H1 (cell line): ENCODE data around the gene HACD2. TPM values are rescaled to one million over a fixed set of nuclear protein-coding genes. Genes with fewer than 3 reads are reported as not detected.

ENCODE experiments used
- CREB1 ChIP-seq: IDR thresholded peaks from 2 replicates; pipeline ENCODE4 v1.6.1; 2012; ENCODE audit warnings: inconsistent platforms
- CTCF ChIP-seq, 3 experiments: IDR thresholded peaks; 1 replicate in 2 of 3; 2 replicates in 1 of 3; pipeline versions ENCODE4 v1.5.1 to v1.6.1; 2011; ENCODE audit warnings: low read length in 3 of 3, mild to moderate bottlenecking in 3 of 3, inconsistent platforms in 2 of 3, low read depth in 1 of 3, moderate library complexity in 1 of 3; ENCODE audit not compliant: insufficient read depth in 1 of 3; ENCODE audit errors: control extremely low read depth in 1 of 3
- EP300 ChIP-seq, 2 experiments: IDR thresholded peaks; 1 replicate in 1 of 2; 2 replicates in 1 of 2; pipeline ENCODE4 v1.6.1; 2011 to 2012; ENCODE audit warnings: low read depth in 2 of 2, low read length in 2 of 2, mild to moderate bottlenecking in 2 of 2, borderline replicate concordance in 1 of 2, inconsistent platforms in 1 of 2, moderate library complexity in 1 of 2
- GTF2F1 ChIP-seq: IDR thresholded peaks from 2 replicates; pipeline ENCODE4 v1.6.1; 2012; ENCODE audit warnings: low read depth, low read length, improper control_type of control experiment, borderline replicate concordance
- KDM4A ChIP-seq: IDR thresholded peaks from one replicate; pipeline ENCODE4 v1.7.1; 2012; ENCODE audit warnings: low read depth, mild to moderate bottlenecking, moderate library complexity, low read length, inconsistent platforms; ENCODE audit not compliant: severe bottlenecking
- polyA plus RNA-seq, 7 experiments: library from polyadenylated mRNA; depleted of rRNA in 3 of 7; stranded (reverse) in 5 of 7; unstranded in 2 of 7; fragments of >200 nt in 5 of 7; fragments of 200-250 nt in 2 of 7; gene quantifications; 1 replicate in 5 of 7; 2 replicates in 1 of 7; 4 replicates in 1 of 7; pipeline versions ENCODE4 v1.2.1 to v1.2.3, GENCODE V29; 2011 to 2013; ENCODE audit warnings: missing spikeins in 2 of 7, mixed read lengths in 2 of 7
- total RNA-seq: library from RNA; stranded (reverse); fragmentation: NEBNext Ultra II Directional; extraction: Animal tissue kit (Norgen Biotek cat#: 25700); gene quantifications from 2 replicates; pipeline ENCODE4 v1.2.1, GENCODE V29; 2021
- TF ChIP-seq, protein P1 (sequence below): IDR thresholded peaks from 2 replicates; pipeline ENCODE4 v1.6.1; 2012; ENCODE audit warnings: inconsistent platforms

The HACD2 gene
- total and polyA plus RNA-seq, 2 of the 8 experiments (the other 6 are each of a cell fraction or from before 2014, with no cell fraction given), result 24.9 to 31.2 TPM

DNA sequence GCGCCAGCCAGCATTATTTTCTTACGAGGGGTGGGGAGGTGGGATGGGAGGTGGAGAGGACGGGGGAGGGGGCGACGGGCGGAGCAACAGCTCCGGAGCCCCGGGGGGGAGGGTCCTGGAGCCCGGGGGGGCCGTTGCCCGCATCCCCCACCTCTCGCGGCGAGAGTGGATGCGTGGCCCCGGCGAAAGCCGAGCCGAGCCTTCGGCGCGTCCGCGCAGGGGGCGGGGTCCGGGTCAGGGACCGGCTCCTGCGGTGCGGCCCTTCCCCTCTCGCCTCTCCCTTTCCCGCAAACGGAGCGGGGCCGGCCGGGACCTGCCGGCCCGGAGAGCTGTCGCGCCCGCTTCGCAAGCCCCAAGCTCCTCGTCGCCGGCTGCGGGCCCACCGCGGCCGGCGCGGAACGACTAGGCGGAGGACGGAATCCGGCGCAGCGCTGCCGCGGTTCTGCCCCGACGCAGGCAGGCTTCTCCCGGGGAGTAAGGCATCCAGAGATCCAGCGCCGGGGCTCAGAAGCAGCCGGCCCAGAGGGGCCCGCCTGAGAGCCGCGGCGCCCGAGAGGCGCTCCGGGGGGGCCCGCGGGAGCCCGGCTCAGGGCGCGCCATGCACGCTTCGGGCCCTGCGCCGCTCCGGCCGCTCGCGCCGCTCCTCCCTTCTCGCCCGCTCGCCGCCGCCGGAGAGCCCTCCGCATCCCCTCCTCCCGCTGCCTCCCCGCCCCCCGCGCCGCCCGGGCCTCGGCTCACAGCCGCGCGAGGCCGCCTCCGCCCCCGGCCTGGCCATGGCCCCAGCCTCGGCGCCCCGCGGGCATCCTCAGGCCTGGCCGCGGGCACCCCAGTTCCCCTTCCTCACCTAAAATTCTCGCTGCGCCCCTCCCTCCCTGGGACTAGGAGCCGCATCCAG lies 135.5 kb downstream of the HACD2 start (continued):
- TF ChIP-seq CREB1 (no peak), KDM4A (peak; percentile 51), EP300 (IDR thresholded peaks at IDR 0.05; ENCODE audit: borderline replicate concordance in 1 of 2, low read depth in 2 of 2, low read length in 2 of 2) (no peak), GTF2F1 (no peak), CTCF (IDR thresholded peaks at IDR 0.05; ENCODE audit: control extremely low read depth in 1 of 3, insufficient read depth in 1 of 3, low read depth in 1 of 3, low read length in 3 of 3) (no peak)
- TF ChIP-seq, protein P1, sequence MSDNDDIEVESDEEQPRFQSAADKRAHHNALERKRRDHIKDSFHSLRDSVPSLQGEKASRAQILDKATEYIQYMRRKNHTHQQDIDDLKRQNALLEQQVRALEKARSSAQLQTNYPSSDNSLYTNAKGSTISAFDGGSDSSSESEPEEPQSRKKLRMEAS, result 0 out of 2 replicates have a peak, but pooled peaks have one; percentile 4
